H9 (cell line): ENCODE measurements around the gene FGF22. TPM values are rescaled to one million over a fixed set of nuclear protein-coding genes. Genes with fewer than 3 reads are reported as not detected.

ENCODE experiments used
- DNase-seq: peaks from one replicate; pipeline ENCODE4 v3.0.0-alpha.2; 2017
- H2AFZ ChIP-seq: one replicate; pipeline ENCODE4 v1.6.1; 2013; ENCODE audit warnings: mild to moderate bottlenecking, low read length, control low read depth, moderate library complexity
- H2AK5ac ChIP-seq: 2 replicates; pipeline ENCODE4 v1.6.1; 2013; ENCODE audit warnings: low read length, control low read depth, mixed read lengths; ENCODE audit not compliant: insufficient read length
- H2BK120ac ChIP-seq: one replicate; pipeline ENCODE4 v1.6.1; 2013; ENCODE audit warnings: low read depth, mild to moderate bottlenecking, low read length, control low read depth, inconsistent platforms; ENCODE audit not compliant: poor library complexity, severe bottlenecking
- H2BK12ac ChIP-seq: 2 replicates; pipeline ENCODE4 v1.6.1; 2013; ENCODE audit warnings: low read length, control low read depth, mixed read lengths, low read depth; ENCODE audit not compliant: insufficient read length
- H2BK15ac ChIP-seq: 2 replicates; pipeline ENCODE4 v1.6.1; 2013; ENCODE audit warnings: low read depth, low read length, control low read depth
- H2BK20ac ChIP-seq: one replicate; pipeline ENCODE4 v1.6.1; 2013; ENCODE audit warnings: low read depth, mild to moderate bottlenecking, low read length, control low read depth, inconsistent platforms; ENCODE audit not compliant: poor library complexity, severe bottlenecking
- H2BK5ac ChIP-seq: 2 replicates; pipeline ENCODE4 v1.6.1; 2013; ENCODE audit warnings: low read length, control low read depth, mixed read lengths; ENCODE audit not compliant: insufficient read length
- H3K14ac ChIP-seq: 2 replicates; pipeline ENCODE4 v1.6.1; 2013; ENCODE audit warnings: low read length, control low read depth; ENCODE audit not compliant: insufficient read depth
- H3K18ac ChIP-seq: 2 replicates; pipeline ENCODE4 v1.6.1; 2013; ENCODE audit warnings: low read depth, mild to moderate bottlenecking, mixed read lengths, low read length, control low read depth; ENCODE audit not compliant: insufficient read length
- H3K23ac ChIP-seq: 2 replicates; pipeline ENCODE4 v1.6.1; 2013; ENCODE audit warnings: low read length, control low read depth, mixed read lengths, low read depth; ENCODE audit not compliant: insufficient read length
- H3K23me2 ChIP-seq: 2 replicates; pipeline ENCODE4 v1.6.1; 2013; ENCODE audit warnings: low read depth, mild to moderate bottlenecking, mixed read lengths, low read length, control low read depth; ENCODE audit not compliant: insufficient read length, poor library complexity, severe bottlenecking
- H3K27ac ChIP-seq: 2 replicates; pipeline ENCODE4 v1.5.1; 2013; ENCODE audit warnings: low read length, control low read depth, mixed read lengths, low read depth; ENCODE audit not compliant: insufficient read length
- H3K27me3 ChIP-seq: 2 replicates; pipeline ENCODE4 v1.6.1; 2013; ENCODE audit warnings: low read length, control low read depth, inconsistent platforms; ENCODE audit not compliant: insufficient read depth
- H3K4ac ChIP-seq: 2 replicates; pipeline ENCODE4 v1.6.1; 2013; ENCODE audit warnings: low read depth, mild to moderate bottlenecking, control low read depth, inconsistent platforms, low read length, moderate library complexity
- H3K4me1 ChIP-seq: 2 replicates; pipeline ENCODE4 v1.6.1; 2013; ENCODE audit warnings: low read length, control low read depth, inconsistent platforms; ENCODE audit not compliant: insufficient read depth
- H3K4me2 ChIP-seq: 2 replicates; pipeline ENCODE4 v1.6.1; 2013; ENCODE audit warnings: low read length, control low read depth, mixed read lengths; ENCODE audit not compliant: insufficient read length, insufficient read depth
- H3K56ac ChIP-seq: 2 replicates; pipeline ENCODE4 v1.6.1; 2013; ENCODE audit warnings: low read depth, mild to moderate bottlenecking, mixed read lengths, low read length, control low read depth; ENCODE audit not compliant: insufficient read length
- H3K79me1 ChIP-seq: 2 replicates; pipeline ENCODE4 v1.6.1; 2013; ENCODE audit warnings: low read depth, mild to moderate bottlenecking, moderate library complexity, low read length, control low read depth, inconsistent platforms; ENCODE audit not compliant: insufficient read depth, poor library complexity, severe bottlenecking
- H3K79me2 ChIP-seq: 2 replicates; pipeline ENCODE4 v1.6.1; 2013; ENCODE audit warnings: low read length, control low read depth, inconsistent platforms; ENCODE audit not compliant: insufficient read depth
- H3K9ac ChIP-seq: 2 replicates; pipeline ENCODE4 v1.6.1; 2013; ENCODE audit warnings: low read length, control low read depth, mixed read lengths; ENCODE audit not compliant: insufficient read length; ENCODE audit errors: extremely low read depth
- H3K9me3 ChIP-seq: one replicate; pipeline ENCODE4 v1.6.1; 2013; ENCODE audit warnings: low read depth, low read length, inconsistent platforms; ENCODE audit not compliant: control insufficient read depth
- H3T11ph ChIP-seq: one replicate; pipeline ENCODE4 v1.6.1; 2013; ENCODE audit warnings: mild to moderate bottlenecking, low read length, control low read depth, inconsistent platforms
- H4K20me1 ChIP-seq: one replicate; pipeline ENCODE4 v1.6.1; 2013; ENCODE audit not compliant: control insufficient read depth, insufficient read length, insufficient read depth
- H4K5ac ChIP-seq: 2 replicates; pipeline ENCODE4 v1.6.1; 2013; ENCODE audit warnings: low read depth, mild to moderate bottlenecking, mixed read lengths, low read length, control low read depth; ENCODE audit not compliant: insufficient read length
- H4K8ac ChIP-seq: replicated peaks from 2 replicates; pipeline ENCODE4 v1.6.1; 2013; ENCODE audit warnings: low read length, control low read depth, mixed read lengths, low read depth; ENCODE audit not compliant: insufficient read length
- H4K91ac ChIP-seq: 2 replicates; pipeline ENCODE4 v1.6.1; 2013; ENCODE audit warnings: low read depth, mild to moderate bottlenecking, moderate library complexity, mixed read lengths, low read length, control low read depth; ENCODE audit not compliant: insufficient read length
- H3K27ac Mint-ChIP-seq, 3 experiments: 2 replicates in 2 of 3; 3 replicates in 1 of 3; pipeline ENCODE4 v1.8.0; 2020 to 2021; ENCODE audit warnings: mixed read lengths in 3 of 3, mild to moderate bottlenecking in 1 of 3, moderate library complexity in 1 of 3
- H3K27me3 Mint-ChIP-seq: 2 replicates; pipeline ENCODE4 v1.8.0; 2021; ENCODE audit warnings: low read depth, mild to moderate bottlenecking, moderate library complexity, mixed read lengths
- H3K36me3 Mint-ChIP-seq, 3 experiments: 2 replicates in 2 of 3; 3 replicates in 1 of 3; pipeline ENCODE4 v1.8.0; 2020 to 2021; ENCODE audit warnings: low read depth in 3 of 3, mixed read lengths in 3 of 3; ENCODE audit not compliant: insufficient read depth in 1 of 3
- H3K4me1 Mint-ChIP-seq, 2 experiments: 2 replicates each; pipeline ENCODE4 v1.8.0; 2020; ENCODE audit warnings: mixed read lengths in 2 of 2
- H3K4me3 Mint-ChIP-seq, 2 experiments: 2 replicates in 1 of 2; 3 replicates in 1 of 2; pipeline ENCODE4 v1.8.0; 2020 to 2021; ENCODE audit warnings: mild to moderate bottlenecking in 2 of 2, mixed read lengths in 2 of 2, moderate library complexity in 1 of 2
- H3K9me3 Mint-ChIP-seq, 2 experiments: 2 replicates in 1 of 2; 3 replicates in 1 of 2; pipeline ENCODE4 v1.8.0; 2020; ENCODE audit warnings: mild to moderate bottlenecking in 2 of 2, mixed read lengths in 2 of 2, moderate library complexity in 1 of 2
- CTCF ChIP-seq: fragments of 200-600 bp; sonication (generic); conservative IDR thresholded peaks from 3 replicates; pipeline ENCODE4 v1.8.0; 2021; ENCODE audit warnings: antibody characterized with exemption, mild to moderate bottlenecking
- WGBS: extraction: QIAGEN DNeasy Blood & Tissue Kit; methylation state at CpG from one replicate; pipeline ENCODE4 v1.1.7; 2013; ENCODE audit warnings: missing lambda C conversion rate, low lambda C conversion rate, mixed read lengths; ENCODE audit not compliant: insufficient read length; ENCODE audit errors: extremely low coverage; 5-methylcytosine and 5-hydroxymethylcytosine counted together
- total RNA-seq: library from RNA; stranded (reverse); gene quantifications from 2 replicates; pipeline ENCODE4 v1.2.1, GENCODE V29; 2021

Gene FGF22
- total RNA-seq, 1 experiment from 2014 or later = 0.72 TPM

DNA sequence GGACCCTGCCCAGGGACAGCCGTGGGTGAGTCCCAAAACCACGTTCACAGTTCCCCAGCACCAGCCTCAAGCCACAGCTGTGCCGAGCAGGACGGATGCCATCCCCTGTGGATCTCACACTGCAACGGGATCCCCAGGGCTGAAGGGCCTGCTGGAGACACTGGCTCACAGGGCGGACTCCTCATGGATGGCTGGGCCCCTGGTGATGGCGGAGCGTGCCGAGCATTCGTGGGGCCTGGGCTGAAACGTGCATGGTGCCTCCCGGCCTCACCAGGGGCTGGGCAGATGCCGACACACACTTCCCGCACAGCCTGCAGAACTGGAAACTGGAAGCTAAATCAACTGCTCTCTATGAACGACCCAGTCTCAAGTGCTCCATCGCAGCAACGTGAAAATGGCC is 13.7 kb downstream of the FGF22 start:
- no peaks in the 10 kb centered on the region for H3K27me3 ChIP-seq
- H3K27ac Mint-ChIP-seq = peak overlapping the region in 2 of 3 experiments; percentile 34 to 55; a peak in 1 of 7 replicates
- peaks cover 7 to 26% (median 22%) of the 10 kb centered on the region in 3 experiments; a peak in 6 of 7 replicates for H3K36me3 Mint-ChIP-seq
- no CpG with 5 or more reads among the region's 17 CpGs for WGBS
- no peak overlapping the region; the same call in 1 of the 2 replicates for H3K14ac ChIP-seq
- no peaks in the 10 kb centered on the region for H3K4me1 Mint-ChIP-seq
- no peak overlapping the region for H4K91ac ChIP-seq
- no peak overlapping the region for H3K4me2 ChIP-seq
- no peak overlapping the region for H2BK5ac ChIP-seq
- no peaks in the 10 kb centered on the region for H3K9me3 ChIP-seq
- no peak for TF ChIP-seq CTCF
- H2BK12ac ChIP-seq = no peak overlapping the region
- no peak overlapping the region for H3T11ph ChIP-seq
- no peak overlapping the region for H2BK120ac ChIP-seq
- no peak overlapping the region for H3K4ac ChIP-seq
- peaks cover 43% of the 10 kb centered on the region for H3K79me2 ChIP-seq
- no peak overlapping the region for H3K9ac ChIP-seq
- H4K5ac ChIP-seq = no peak overlapping the region
- no peak overlapping the region for H2AK5ac ChIP-seq
- H2AFZ ChIP-seq = no peak overlapping the region
- H3K27ac ChIP-seq = no peak overlapping the region
- no peaks in the 10 kb centered on the region; a peak in 2 of 5 replicates for H3K9me3 Mint-ChIP-seq
- H3K23ac ChIP-seq = no peak overlapping the region
- no peaks in the 10 kb centered on the region for H3K4me1 ChIP-seq
- H3K79me1 ChIP-seq = peaks cover 13% of the 10 kb centered on the region
- no peak overlapping the region for H3K56ac ChIP-seq
- H3K4me3 Mint-ChIP-seq = no peak overlapping the region
- no peaks in the 10 kb centered on the region for H3K23me2 ChIP-seq
- peaks cover 9% of the 10 kb centered on the region for H4K20me1 ChIP-seq
- no peak overlapping the region for H3K18ac ChIP-seq
- no peak overlapping the region for H2BK15ac ChIP-seq
- H2BK20ac ChIP-seq = no peak overlapping the region
- H4K8ac ChIP-seq = no peak overlapping the region
- no peak for DNase-seq
- H3K27me3 Mint-ChIP-seq = no peaks in the 10 kb centered on the region
